IMR-90 (cell line): ENCODE data around the gene GCK. TPM values are rescaled to one million over a fixed set of nuclear protein-coding genes. Genes with fewer than 3 reads are reported as not detected.

Experiments
- ATAC-seq: fragments of 200-7000 bp; cut with Tn5 transposase; 2 replicates; pipeline ENCODE4 v1.9.1; 2020; ENCODE audit warnings: low read depth, mild to moderate bottlenecking, moderate library complexity
- BruUV-seq: library from RNA; stranded (reverse); fragments of 400-500 nt; replicated peaks from 2 replicates; lab custom pipeline; 2021; lab: Mats Ljungman, UMichigan
- CTCF ChIA-PET: fragments of 300-600 bp; formaldehyde crosslinking; extraction: SDS; loops from one replicate; lab custom pipeline; 2021; ENCODE audit warnings: antibody characterized with exemption; lab: Yijun Ruan, JAX
- POLR2A ChIA-PET: fragments of 300-600 bp; sonication (Branson Sonifier 250); formaldehyde crosslinking; loops from one replicate; lab custom pipeline; 2022; ENCODE audit warnings: antibody characterized with exemption; ENCODE audit not compliant: unreplicated experiment; lab: Charles Lee
- DNase-seq: peaks from one replicate; pipeline ENCODE4 v3.0.0; 2013
- H2AFZ ChIP-seq: replicated peaks from 2 replicates; pipeline ENCODE3; 2013; ENCODE audit warnings: low read length, mild to moderate bottlenecking; ENCODE audit not compliant: poor library complexity
- H2AK5ac ChIP-seq: 2 replicates; pipeline ENCODE4 v1.6.1; 2013; ENCODE audit warnings: low read depth, low read length, inconsistent platforms
- H2AK9ac ChIP-seq: replicated peaks from 2 replicates; pipeline ENCODE3; 2013; ENCODE audit warnings: mild to moderate bottlenecking, low read depth, low read length, moderate library complexity; ENCODE audit not compliant: poor library complexity
- H2BK120ac ChIP-seq: 2 replicates; pipeline ENCODE4 v1.6.1; 2013; ENCODE audit warnings: low read depth, low read length, inconsistent platforms
- H2BK15ac ChIP-seq: 3 replicates; pipeline ENCODE4 v1.6.1; 2013; ENCODE audit warnings: low read depth, low read length, inconsistent platforms
- H2BK20ac ChIP-seq: 2 replicates; pipeline ENCODE4 v1.6.1; 2013; ENCODE audit warnings: low read depth, mild to moderate bottlenecking, inconsistent platforms, low read length, moderate library complexity
- H2BK5ac ChIP-seq: 2 replicates; pipeline ENCODE4 v1.6.1; 2013; ENCODE audit warnings: mild to moderate bottlenecking, low read depth, low read length, inconsistent platforms; ENCODE audit not compliant: poor library complexity, severe bottlenecking
- H3K14ac ChIP-seq: replicated peaks from 2 replicates; pipeline ENCODE4 v1.6.1; 2013; ENCODE audit warnings: low read depth, low read length, inconsistent platforms
- H3K18ac ChIP-seq: 2 replicates; pipeline ENCODE4 v1.6.1; 2013; ENCODE audit warnings: low read depth, low read length, control low read depth
- H3K23ac ChIP-seq: 2 replicates; pipeline ENCODE4 v1.6.1; 2013; ENCODE audit warnings: low read depth, low read length, inconsistent platforms
- H3K27ac ChIP-seq: 2 replicates; pipeline ENCODE4 v1.5.1; 2013; ENCODE audit warnings: mild to moderate bottlenecking, control low read depth, low read length; ENCODE audit not compliant: insufficient read depth
- H3K27me3 ChIP-seq: 2 replicates; pipeline ENCODE4 v1.6.1; 2013; ENCODE audit warnings: low read length; ENCODE audit not compliant: control insufficient read depth, insufficient read depth
- H3K36me3 ChIP-seq: 2 replicates; pipeline ENCODE4 v1.6.1; 2013; ENCODE audit warnings: low read length, mixed read lengths; ENCODE audit not compliant: control insufficient read depth, insufficient read depth
- H3K4ac ChIP-seq: 2 replicates; pipeline ENCODE4 v1.6.1; 2013; ENCODE audit warnings: low read depth, low read length, inconsistent platforms
- H3K4me1 ChIP-seq: 2 replicates; pipeline ENCODE4 v1.6.1; 2013; ENCODE audit warnings: low read length, mixed read lengths; ENCODE audit not compliant: control insufficient read depth, insufficient read depth
- H3K4me2 ChIP-seq: 2 replicates; pipeline ENCODE4 v1.6.1; 2013; ENCODE audit warnings: low read depth, mild to moderate bottlenecking, control low read depth, low read length, moderate library complexity
- H3K4me3 ChIP-seq: 2 replicates; pipeline ENCODE4 v1.5.1; 2013; ENCODE audit warnings: low read depth, mild to moderate bottlenecking, control low read depth, low read length, moderate library complexity; ENCODE audit not compliant: insufficient read depth
- H3K56ac ChIP-seq: 2 replicates; pipeline ENCODE4 v1.6.1; 2013; ENCODE audit warnings: low read length, inconsistent platforms; ENCODE audit not compliant: insufficient read depth; ENCODE audit errors: extremely low read depth
- H3K79me1 ChIP-seq, 2 experiments: 2 replicates each; pipeline ENCODE4 v1.6.1; 2013; ENCODE audit warnings: low read length in 2 of 2, inconsistent platforms in 1 of 2, low read depth in 1 of 2
- H3K9ac ChIP-seq: 2 replicates; pipeline ENCODE4 v1.6.1; 2013; ENCODE audit warnings: low read depth, low read length, control low read depth
- H3K9me1 ChIP-seq: 2 replicates; pipeline ENCODE4 v1.6.1; 2013; ENCODE audit warnings: low read length, inconsistent platforms; ENCODE audit not compliant: insufficient read depth
- H3K9me3 ChIP-seq: 2 replicates; pipeline ENCODE4 v1.6.1; 2013; ENCODE audit warnings: low read length; ENCODE audit not compliant: control insufficient read depth, insufficient read depth
- H4K20me1 ChIP-seq: 2 replicates; pipeline ENCODE4 v1.6.1; 2013; ENCODE audit warnings: low read length, inconsistent platforms; ENCODE audit not compliant: insufficient read depth
- H4K5ac ChIP-seq: 2 replicates; pipeline ENCODE4 v1.6.1; 2013; ENCODE audit warnings: mild to moderate bottlenecking, low read depth, low read length, control low read depth
- H4K8ac ChIP-seq, 2 experiments: 2 replicates each; pipeline ENCODE4 v1.6.1; 2013; ENCODE audit warnings: low read depth in 2 of 2, low read length in 2 of 2, control low read depth in 1 of 2, inconsistent platforms in 1 of 2
- H4K91ac ChIP-seq: 2 replicates; pipeline ENCODE4 v1.6.1; 2013; ENCODE audit warnings: low read depth, low read length, inconsistent platforms; ENCODE audit not compliant: insufficient read depth
- BHLHE40 ChIP-seq: fragments of 150-350 bp; IDR thresholded peaks from 2 replicates; pipeline ENCODE4 v1.6.1; 2016; ENCODE audit warnings: mild to moderate bottlenecking, low read depth, low read length
- CEBPB ChIP-seq: IDR thresholded peaks from 2 replicates; pipeline ENCODE4 v1.6.1; 2012; ENCODE audit warnings: low read depth, low read length, improper control_type of control experiment
- CHD1 ChIP-seq: IDR thresholded peaks from 2 replicates; pipeline ENCODE4 v1.6.1; 2012; ENCODE audit warnings: low read depth, low read length, improper control_type of control experiment
- FOS ChIP-seq: fragments of 150-350 bp; IDR thresholded peaks from 2 replicates; pipeline ENCODE4 v1.6.1; 2016; ENCODE audit warnings: low read depth, low read length
- MAFK ChIP-seq: IDR thresholded peaks from 2 replicates; pipeline ENCODE4 v1.6.1; 2012; ENCODE audit warnings: low read depth, low read length, improper control_type of control experiment
- MAZ ChIP-seq: IDR thresholded peaks from 2 replicates; pipeline ENCODE4 v1.6.1; 2012; ENCODE audit warnings: low read depth, mild to moderate bottlenecking, low read length, improper control_type of control experiment, moderate library complexity, borderline replicate concordance
- NFE2L2 ChIP-seq: fragments of 150-350 bp; IDR thresholded peaks from 2 replicates; pipeline ENCODE4 v1.6.1; 2016; ENCODE audit warnings: low read depth, mild to moderate bottlenecking, low read length
- RAD21 ChIP-seq: IDR thresholded peaks from 2 replicates; pipeline ENCODE4 v1.6.1; 2012; ENCODE audit warnings: low read length, improper control_type of control experiment
- RCOR1 ChIP-seq: IDR thresholded peaks from 2 replicates; pipeline ENCODE4 v1.6.1; 2012; ENCODE audit warnings: mild to moderate bottlenecking, low read length, improper control_type of control experiment; ENCODE audit not compliant: insufficient replicate concordance
- RFX5 ChIP-seq: IDR thresholded peaks from 2 replicates; pipeline ENCODE4 v1.8.0; 2012; ENCODE audit warnings: low read depth, mild to moderate bottlenecking, low read length, moderate library complexity
- SMC3 ChIP-seq: fragments of 150-350 bp; IDR thresholded peaks from 2 replicates; pipeline ENCODE4 v1.6.1; 2016; ENCODE audit warnings: low read depth, mild to moderate bottlenecking, antibody characterized with exemption, low read length, moderate library complexity
- USF2 ChIP-seq: fragments of 150-350 bp; IDR thresholded peaks from 2 replicates; pipeline ENCODE4 v1.6.1; 2017; ENCODE audit warnings: mild to moderate bottlenecking, antibody characterized with exemption, low read length, low read depth
- WGBS, 2 experiments: methylation state at CpG; one replicate each; pipeline versions ENCODE4 v1.1.5 to v1.1.7; 2013; ENCODE audit warnings: missing lambda C conversion rate in 2 of 2; ENCODE audit not compliant: insufficient read length in 1 of 2; ENCODE audit errors: extremely low coverage in 2 of 2; 5-methylcytosine and 5-hydroxymethylcytosine counted together
- dilution Hi-C: fragments of 300-500 bp; cut with HindIII; formaldehyde crosslinking; loops from one replicate; pipeline ENCODE4 v1.14.3; 2018; ENCODE audit warnings: low sequenced_read_pairs; ENCODE audit not compliant: unreplicated experiment
- in situ Hi-C: fragments of 300-500 bp; cut with MboI; formaldehyde crosslinking; loops from 3 replicates; pipeline ENCODE4 v1.14.3; 2019; ENCODE audit warnings: low sequenced_read_pairs, inconsistent platforms, mixed read lengths
- intact Hi-C: fragments of 100-400 bp; cut with micrococcal nuclease; formaldehyde crosslinking; loops from 2 replicates; pipeline ENCODE4 v1.10.0; 2022
- polyA plus RNA-seq, 3 experiments: library from polyadenylated mRNA; depleted of rRNA; stranded (reverse); fragments of >200 nt; gene quantifications; 2 replicates each; pipeline ENCODE4 v1.2.3, GENCODE V29; 2012; ENCODE audit warnings: low replicate concordance in 1 of 3
- total RNA-seq: library from RNA; depleted of rRNA; stranded (reverse); fragments of >200 nt; gene quantifications from 2 replicates; pipeline ENCODE4 v1.2.3, GENCODE V29; 2012
- TF ChIP-seq, protein P1 (sequence below): fragments of 150-350 bp; IDR thresholded peaks from 2 replicates; pipeline ENCODE4 v1.6.1; 2016; ENCODE audit warnings: low read depth, mild to moderate bottlenecking, low read length, moderate library complexity, borderline replicate concordance
- TF ChIP-seq, protein P2 (sequence below): conservative IDR thresholded peaks from 2 replicates; pipeline ENCODE4 v1.5.1; 2012; ENCODE audit warnings: mild to moderate bottlenecking, low read depth, low read length, improper control_type of control experiment

GCK gene
- total and polyA plus RNA-seq, 2 of the 4 experiments (the other 2 are of a cell fraction): 0.14 to 0.18 TPM

- Histone ChIP-seq H3K9me3 (peaks cover 3% of the 10 kb centered on the region), H2AFZ (no peak overlapping the region), H3K79me1 (no peaks in the 10 kb centered on the region), H3K56ac (no peak overlapping the region), H3K36me3 (no peaks in the 10 kb centered on the region), H3K14ac (no peak overlapping the region), H3K9ac (no peak overlapping the region), H3K27ac (no peak overlapping the region), H3K9me1 (no peaks in the 10 kb centered on the region), H2BK15ac (no peak overlapping the region), H3K4me1 (no peaks in the 10 kb centered on the region), H2AK5ac (no peak overlapping the region), H3K18ac (no peak overlapping the region), H4K8ac (no peak overlapping the region), H3K27me3 (peaks cover 39% of the 10 kb centered on the region), H2BK5ac (no peak overlapping the region), H2BK120ac (no peak overlapping the region), H2BK20ac (no peak overlapping the region), H4K20me1 (no peaks in the 10 kb centered on the region; the same call in 1 of the 2 replicates), H3K4me3 (no peak overlapping the region), H3K23ac (no peak overlapping the region), H2AK9ac (no peak overlapping the region), H4K91ac (no peak overlapping the region), H4K5ac (no peak overlapping the region), H3K4me2 (no peak overlapping the region), H3K4ac (no peak overlapping the region)
- no TSS peak for BruUV-seq
- ChIA-PET POLR2A (no interaction called here), CTCF (no interaction called here)
- in situ Hi-C loops (no loop called here), intact Hi-C loops (no loop called here), dilution Hi-C loops (no loop called here)
- DNase-seq (no peak), ATAC-seq (no peak)
- 43% methylated on average over 4 of the region's 11 CpGs; no CpG with 5 or more reads in 1 of the 2 experiments for WGBS, 2 experiments
- TF ChIP-seq BHLHE40 (no peak), NFE2L2 (no peak), SMC3 (no peak), FOS (no peak), USF2 (no peak), CHD1 (no peak), MAFK (no peak), RAD21 (no peak), RCOR1 (no peak), RFX5 (no peak), CEBPB (no peak), MAZ (no peak)
- TF ChIP-seq, protein P1, sequence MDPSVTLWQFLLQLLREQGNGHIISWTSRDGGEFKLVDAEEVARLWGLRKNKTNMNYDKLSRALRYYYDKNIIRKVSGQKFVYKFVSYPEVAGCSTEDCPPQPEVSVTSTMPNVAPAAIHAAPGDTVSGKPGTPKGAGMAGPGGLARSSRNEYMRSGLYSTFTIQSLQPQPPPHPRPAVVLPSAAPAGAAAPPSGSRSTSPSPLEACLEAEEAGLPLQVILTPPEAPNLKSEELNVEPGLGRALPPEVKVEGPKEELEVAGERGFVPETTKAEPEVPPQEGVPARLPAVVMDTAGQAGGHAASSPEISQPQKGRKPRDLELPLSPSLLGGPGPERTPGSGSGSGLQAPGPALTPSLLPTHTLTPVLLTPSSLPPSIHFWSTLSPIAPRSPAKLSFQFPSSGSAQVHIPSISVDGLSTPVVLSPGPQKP: no peak
- TF ChIP-seq, protein P2, sequence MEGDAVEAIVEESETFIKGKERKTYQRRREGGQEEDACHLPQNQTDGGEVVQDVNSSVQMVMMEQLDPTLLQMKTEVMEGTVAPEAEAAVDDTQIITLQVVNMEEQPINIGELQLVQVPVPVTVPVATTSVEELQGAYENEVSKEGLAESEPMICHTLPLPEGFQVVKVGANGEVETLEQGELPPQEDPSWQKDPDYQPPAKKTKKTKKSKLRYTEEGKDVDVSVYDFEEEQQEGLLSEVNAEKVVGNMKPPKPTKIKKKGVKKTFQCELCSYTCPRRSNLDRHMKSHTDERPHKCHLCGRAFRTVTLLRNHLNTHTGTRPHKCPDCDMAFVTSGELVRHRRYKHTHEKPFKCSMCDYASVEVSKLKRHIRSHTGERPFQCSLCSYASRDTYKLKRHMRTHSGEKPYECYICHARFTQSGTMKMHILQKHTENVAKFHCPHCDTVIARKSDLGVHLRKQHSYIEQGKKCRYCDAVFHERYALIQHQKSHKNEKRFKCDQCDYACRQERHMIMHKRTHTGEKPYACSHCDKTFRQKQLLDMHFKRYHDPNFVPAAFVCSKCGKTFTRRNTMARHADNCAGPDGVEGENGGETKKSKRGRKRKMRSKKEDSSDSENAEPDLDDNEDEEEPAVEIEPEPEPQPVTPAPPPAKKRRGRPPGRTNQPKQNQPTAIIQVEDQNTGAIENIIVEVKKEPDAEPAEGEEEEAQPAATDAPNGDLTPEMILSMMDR: no peak
Observed at GRCh38 chr7:44222074-44222473, 32.8 kb upstream of the GCK start.
